Measurements from ENCODE around the gene ZNF267.
A peak's percentile ranks its signal among the peaks of the same experiment; 100 is the strongest.
"Not testable (repeated sequence)": the region's sequence is repeated elsewhere in the genome, so short reads cannot be mapped to it uniquely, and the experiment has no call there.

Gene ZNF267

GRCh38 chr16:31873556-31874365 lies at the start of gene ZNF267:
ZNF267 (plus strand) TSS chr16:31873807; CDS start chr16:31873967, 160 bp downstream.
- FAIRE-seq (no peak), DNase-seq (ENCODE audit: insufficient read length, low spot score) (peak; percentile 88)

- DNase-seq (ENCODE audit: insufficient read length, low spot score): no peak
- FAIRE-seq: no peak
These were observed 40.6 kb upstream of the ZNF267 start for GRCh38 chr16:31833047-31833446.

DNA sequence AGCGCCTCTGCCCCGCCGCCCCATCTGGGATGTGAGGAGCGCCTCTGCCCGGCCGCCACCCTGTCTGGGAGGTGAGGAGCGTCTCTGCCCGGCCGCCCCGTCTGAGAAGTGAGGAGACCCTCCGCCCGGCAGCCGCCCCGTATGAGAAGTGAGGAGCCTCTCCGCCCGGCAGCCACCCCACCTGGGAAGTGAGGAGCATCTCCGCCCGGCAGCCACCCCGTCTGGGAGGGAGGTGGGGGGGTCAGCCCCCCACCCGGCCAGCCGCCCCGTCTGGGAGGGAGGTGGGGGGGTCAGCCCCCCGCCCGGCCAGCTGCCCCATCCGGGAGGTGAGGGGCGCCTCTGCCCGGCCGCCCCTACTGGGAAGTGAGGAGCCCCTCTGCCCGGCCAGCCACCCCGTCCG lies 37.2 kb upstream of the ZNF267 start:
- not testable (repeated sequence) for FAIRE-seq; DNase-seq (ENCODE audit: insufficient read length, low spot score)

DNA sequence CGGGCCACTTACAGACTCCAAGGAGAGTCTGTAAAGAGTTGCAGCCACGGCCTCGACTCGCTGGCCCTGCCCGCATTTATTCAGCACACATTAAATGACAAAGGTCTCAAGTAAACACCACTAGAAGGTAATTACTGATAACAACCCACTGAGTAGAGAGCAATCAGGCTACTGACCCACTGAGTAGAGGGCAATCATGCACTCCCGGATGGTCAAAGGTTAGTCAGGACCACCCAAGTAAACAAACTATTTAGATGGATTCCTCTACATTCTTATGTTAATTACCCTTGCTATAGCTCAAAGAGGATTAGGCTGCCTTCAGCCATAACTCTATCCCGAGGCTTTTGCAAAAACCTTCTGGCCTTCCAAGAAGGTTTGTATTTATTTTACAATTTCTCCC lies 30.7 kb upstream of the ZNF267 start:
- no peak for FAIRE-seq

DNA sequence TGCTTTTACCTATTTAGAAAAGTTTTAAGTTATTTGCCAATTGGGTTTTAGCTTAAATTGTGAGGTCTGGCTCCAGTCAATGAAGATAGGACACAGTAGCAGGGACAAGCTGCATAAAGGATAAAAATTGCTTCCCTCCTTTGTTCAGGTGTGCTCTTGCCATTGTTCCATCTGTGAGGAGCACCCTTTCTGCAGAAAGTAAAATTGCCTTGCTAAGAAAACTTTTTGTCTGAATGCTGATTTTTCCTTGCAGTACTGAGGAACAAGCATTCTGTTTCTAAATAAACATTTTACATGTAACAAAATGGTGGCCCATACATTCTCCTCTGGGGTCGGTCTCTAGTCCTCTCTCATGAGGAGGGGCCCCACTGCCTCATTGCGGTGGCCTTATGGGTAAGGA lies 25.0 kb upstream of the ZNF267 start:
- DNase-seq (ENCODE audit: insufficient read length, low spot score); FAIRE-seq: not testable (repeated sequence)

More for the DNA sequence above, 30.7 kb upstream of the ZNF267 start:
- no peak for DNase-seq (ENCODE audit: insufficient read length, low spot score)

GRCh38 chr16:31853291-31853690 lies 20.3 kb upstream of the ZNF267 start:
- DNase-seq (ENCODE audit: insufficient read length, low spot score) (no peak), FAIRE-seq (no peak)

GRCh38 chr16:31860508-31860907 lies 13.1 kb upstream of the ZNF267 start:
- DNase-seq (ENCODE audit: insufficient read length, low spot score) (no peak), FAIRE-seq (no peak)

GRCh38 chr16:31861455-31861854 lies 12.2 kb upstream of the ZNF267 start:
- DNase-seq (ENCODE audit: insufficient read length, low spot score): no peak
- no peak for FAIRE-seq

- DNase-seq (ENCODE audit: insufficient read length, low spot score): no peak
- no peak for FAIRE-seq
These were observed 10.8 kb upstream of the ZNF267 start for GRCh38 chr16:31862761-31863160.

GRCh38 chr16:31868164-31868563 lies 5.4 kb upstream of the ZNF267 start:
- FAIRE-seq: no peak
- DNase-seq (ENCODE audit: insufficient read length, low spot score): no peak

GRCh38 chr16:31868691-31869167 lies 4.9 kb upstream of the ZNF267 start:
- DNase-seq (ENCODE audit: insufficient read length, low spot score) (no peak), FAIRE-seq (no peak)

GRCh38 chr16:31869511-31870201 lies 4.0 kb upstream of the ZNF267 start:
- DNase-seq (ENCODE audit: insufficient read length, low spot score) (peak; percentile 57), FAIRE-seq (peak; percentile 77)

DNA sequence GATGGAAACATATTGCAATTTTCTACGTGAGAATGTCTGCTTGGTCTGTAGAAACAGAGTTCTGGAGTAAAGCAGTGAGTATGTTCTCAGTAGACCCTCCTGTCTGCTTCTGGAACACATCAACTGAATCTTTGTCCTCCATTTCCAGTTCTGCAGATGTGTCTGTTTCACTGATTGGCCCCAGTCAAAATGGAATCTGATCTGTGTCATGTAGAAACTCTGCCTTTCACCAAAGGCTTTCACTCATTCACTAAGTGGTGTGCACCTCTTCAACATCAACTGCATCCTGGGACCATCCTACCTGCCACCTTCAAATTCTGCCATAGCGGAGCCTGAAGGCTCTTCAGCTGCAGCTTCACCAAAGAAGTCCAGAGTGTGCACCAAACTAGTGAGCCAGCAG lies 2.8 kb upstream of the ZNF267 start:
- DNase-seq (ENCODE audit: insufficient read length, low spot score) (no peak), FAIRE-seq (peak; percentile 13)

GRCh38 chr16:31871510-31871909 lies 2.1 kb upstream of the ZNF267 start:
- DNase-seq (ENCODE audit: insufficient read length, low spot score) (no peak), FAIRE-seq (no peak)

DNA sequence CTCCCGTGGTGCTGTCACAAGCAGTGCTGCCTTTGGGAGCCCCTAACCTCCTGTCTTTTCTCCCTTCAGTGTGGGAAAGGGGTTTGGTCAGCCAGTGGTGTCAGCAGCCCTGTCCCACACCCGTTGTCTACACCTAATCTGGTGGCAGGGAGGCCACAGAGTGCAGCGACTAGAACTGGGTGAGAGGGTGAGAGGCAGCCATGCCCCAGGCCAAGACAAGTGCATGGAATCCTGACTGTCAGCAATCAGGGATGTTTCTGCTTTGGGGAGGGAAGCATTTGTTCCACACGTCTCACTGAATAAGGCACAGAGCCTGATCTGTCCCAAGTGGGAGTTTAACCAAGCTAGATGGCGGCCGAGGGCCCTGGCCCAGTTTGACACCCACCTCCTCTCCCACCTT lies 1.4 kb upstream of the ZNF267 start:
- FAIRE-seq (no peak), DNase-seq (ENCODE audit: insufficient read length, low spot score) (no peak)

GRCh38 chr16:31874366-31875111 lies 932 bp downstream of the ZNF267 start:
- no peak for DNase-seq (ENCODE audit: insufficient read length, low spot score)
- no peak for FAIRE-seq

DNA sequence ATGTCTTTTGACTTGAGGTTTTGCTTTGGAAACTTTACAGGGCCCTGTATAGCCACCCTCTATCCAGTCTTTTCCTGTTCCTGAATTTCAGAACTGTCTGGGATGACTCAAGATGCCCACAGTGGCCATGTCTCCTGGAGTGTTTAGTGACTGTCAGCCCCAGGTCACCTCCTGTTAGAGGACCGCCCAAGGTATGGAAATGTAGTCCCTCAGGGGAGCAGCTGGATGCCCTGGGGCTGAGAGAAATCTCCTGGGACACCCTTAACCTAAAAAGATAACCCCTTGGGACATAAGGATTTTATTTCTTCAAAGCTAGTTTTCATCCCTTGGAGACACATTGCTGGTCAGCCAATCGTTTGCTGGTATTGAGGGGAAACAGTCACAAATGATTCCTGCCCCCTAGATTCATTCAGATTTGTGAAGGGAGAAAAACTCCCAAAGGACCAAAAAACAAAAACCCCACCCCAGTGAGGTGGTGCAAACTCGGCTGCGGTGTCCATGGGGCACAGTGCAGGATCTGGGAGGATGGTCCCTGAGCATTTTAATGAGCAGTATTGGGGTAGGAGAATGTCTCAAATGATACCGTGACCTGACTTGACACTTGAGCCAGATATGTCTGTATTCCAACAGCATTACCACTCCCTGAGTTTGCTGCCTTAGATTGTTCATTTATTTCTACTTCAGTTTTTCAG lies 1.7 kb downstream of the ZNF267 start:
- no peak for DNase-seq (ENCODE audit: insufficient read length, low spot score)
- no peak for FAIRE-seq

DNA sequence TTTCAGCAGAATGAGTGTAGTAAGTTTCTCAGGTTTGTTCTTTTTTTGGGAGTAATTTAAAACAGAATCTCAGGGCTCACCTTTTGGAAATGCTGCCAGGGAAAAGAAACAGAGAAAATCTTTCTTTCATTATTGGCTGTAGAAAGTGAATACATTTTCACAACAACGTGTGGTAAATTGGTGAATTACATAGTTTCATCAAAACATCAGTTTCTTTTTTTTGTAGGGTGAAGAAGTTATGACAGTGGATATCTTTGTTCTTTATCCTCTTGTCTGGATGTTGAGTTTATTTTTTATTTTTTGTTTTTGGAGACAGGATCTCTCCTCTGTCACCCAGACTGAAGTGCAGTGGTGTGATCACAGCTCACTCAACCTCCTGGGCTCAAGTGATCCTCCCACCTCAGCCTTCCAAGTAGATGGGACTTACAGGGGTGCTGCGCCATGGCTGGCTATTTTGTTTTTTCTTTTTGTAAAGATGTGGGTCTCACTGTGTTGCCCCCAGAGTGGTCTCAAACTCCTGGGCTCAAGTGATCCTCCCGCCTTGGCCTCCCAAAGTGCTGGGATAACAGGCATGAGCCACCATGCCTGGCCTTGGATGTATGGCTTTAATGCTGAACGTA lies 2.4 kb downstream of the ZNF267 start:
- no peak for FAIRE-seq
- DNase-seq (ENCODE audit: insufficient read length, low spot score): no peak

- FAIRE-seq (no peak), DNase-seq (ENCODE audit: insufficient read length, low spot score) (peak; percentile 61)
These were observed 3.6 kb downstream of the ZNF267 start for GRCh38 chr16:31876951-31877828.

All from HTR-8/SVneo (cell line).